Measurements from ENCODE around the gene PSAP.

DNA sequence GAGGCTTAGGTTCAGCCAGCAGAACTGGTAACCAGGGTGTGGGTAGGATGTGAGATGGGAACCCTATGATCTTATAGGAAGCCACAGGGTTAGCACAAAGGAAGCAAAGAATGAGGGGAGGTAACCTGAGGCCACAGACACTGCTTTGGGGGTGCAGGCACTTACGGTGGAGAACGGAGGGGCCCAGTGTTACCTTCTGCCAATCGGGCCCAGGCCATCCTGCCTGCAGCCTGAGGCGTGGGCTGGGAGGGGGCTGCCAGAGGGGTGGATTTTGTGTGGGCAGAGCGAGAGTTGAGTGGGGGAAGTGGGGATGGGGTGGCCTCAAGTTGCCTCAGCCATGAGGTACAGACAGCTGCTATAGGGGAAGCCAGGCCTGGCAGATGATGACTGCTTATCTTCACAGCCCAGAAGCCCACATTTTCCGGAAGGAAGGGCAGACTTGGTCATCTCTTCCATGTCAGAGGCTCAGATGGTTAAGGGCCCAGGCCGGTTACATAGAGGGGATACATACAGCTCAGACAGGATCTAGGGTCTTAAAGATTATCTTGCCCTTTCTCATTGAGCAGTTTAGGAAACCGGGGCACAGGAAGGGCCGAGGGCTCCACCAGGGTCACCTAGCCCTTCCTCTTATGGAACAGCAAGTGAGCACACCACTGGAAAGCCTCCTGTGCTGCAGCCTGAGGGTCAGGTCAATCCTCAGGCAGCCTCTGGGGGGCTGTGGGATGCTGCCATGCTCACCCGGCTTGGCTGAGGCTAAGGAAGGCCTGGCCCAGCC is 53.3 kb downstream of the PSAP start:
- TF ChIP-seq POLR2A (IDR thresholded peaks at IDR 0.05; ENCODE audit: low read length) = no peak
- TF ChIP-seq ZSCAN20 (CRISPR knock-in tag; IDR thresholded peaks at IDR 0.05) = no peak
- no peak for TF ChIP-seq EP300 (IDR thresholded peaks at IDR 0.05)
- TF ChIP-seq CTCF (IDR thresholded peaks at IDR 0.05) = no peak
- TF ChIP-seq SMC3 (IDR thresholded peaks at IDR 0.05) = no peak
